Right atrium auricular region (tissue), 2 donors: ENCODE results near the gene SHD. TPM values are rescaled to one million over a fixed set of nuclear protein-coding genes. Genes with fewer than 3 reads are reported as not detected.
A peak's percentile ranks its signal among the peaks of the same experiment; 100 is the strongest.
"Not testable (repeated sequence)": the region's sequence is repeated elsewhere in the genome, so short reads cannot be mapped to it uniquely, and the experiment has no call there.

Experiments used
- DNase-seq: peaks from one replicate; pipeline ENCODE4 v3.0.0-alpha.2; 2019; ENCODE audit warnings: low spot score
- H3K27ac ChIP-seq, 2 donors: fragments of 200-600 bp; sonication (generic); 1 replicate in 1 of 2; 2 replicates in 1 of 2; pipeline ENCODE4 v1.5.1; 2016 to 2019
- H3K27me3 ChIP-seq, 2 donors: fragments of 200-600 bp; sonication (generic); one replicate each; pipeline versions ENCODE4 v1.5.1 to v1.6.0; 2017 to 2019
- H3K36me3 ChIP-seq: fragments of 200-600 bp; sonication (generic); one replicate; pipeline ENCODE4 v1.5.1; 2016
- H3K4me1 ChIP-seq, 2 donors: fragments of 200-600 bp; sonication (generic); one replicate each; pipeline versions ENCODE4 v1.5.1 to v1.6.0; 2017 to 2019
- H3K4me3 ChIP-seq, 2 donors: fragments of 200-600 bp; sonication (generic); 1 replicate in 1 of 2; 2 replicates in 1 of 2; pipeline ENCODE4 v1.5.1; 2017 to 2019; ENCODE audit warnings: mild to moderate bottlenecking in 1 of 2, moderate library complexity in 1 of 2
- H3K9me3 ChIP-seq, 2 donors: fragments of 200-600 bp; sonication (generic); one replicate each; pipeline ENCODE4 v1.5.1; 2019
- CTCF ChIP-seq, 2 donors: fragments of 200-600 bp; sonication (generic); IDR thresholded peaks; one replicate each; pipeline ENCODE4 v1.5.1; 2019; ENCODE audit warnings: antibody characterized with exemption in 2 of 2
- total RNA-seq, 2 donors: library from RNA; depleted of rRNA; stranded (reverse); fragments of >200 nt; gene quantifications; one replicate each; pipeline ENCODE4 v1.1.0, GENCODE V29; 2016

The SHD gene
- total RNA-seq, 2 donors from 2014 or later, result 24.2 to 24.6 TPM

- TF ChIP-seq CTCF (IDR thresholded peaks at IDR 0.05), result no peak
- H3K4me3 ChIP-seq, result no peak overlapping the region
- H3K27me3 ChIP-seq, result no peaks in the 10 kb centered on the region
- H3K27ac ChIP-seq, result no peak overlapping the region
- DNase-seq, result no peak
- no peaks in the 10 kb centered on the region for H3K36me3 ChIP-seq
- no peaks in the 10 kb centered on the region for H3K4me1 ChIP-seq
- H3K9me3 ChIP-seq, result no peaks in the 10 kb centered on the region
These were observed 44.2 kb upstream of the SHD start for GRCh38 chr19:4234862-4235201.

- not testable (repeated sequence) for H3K27ac ChIP-seq, H3K36me3 ChIP-seq, H3K4me1 ChIP-seq, DNase-seq, H3K4me3 ChIP-seq, H3K27me3 ChIP-seq
- peaks cover 0 to 12% of the 10 kb centered on the region in 2 donors for H3K9me3 ChIP-seq
These were observed 41.6 kb upstream of the SHD start for GRCh38 chr19:4237510-4237909.

GRCh38 chr19:4238831-4239230 is 40.2 kb upstream of the SHD start:
- Histone ChIP-seq H3K27me3 (no peaks in the 10 kb centered on the region), H3K9me3 (peaks cover 0 to 12% of the 10 kb centered on the region in 2 donors)
- DNase-seq, result no peak

GRCh38 chr19:4241824-4242430 is 37.1 kb upstream of the SHD start:
- H3K27me3 ChIP-seq, result no peaks in the 10 kb centered on the region
- peaks cover 0 to 12% of the 10 kb centered on the region in 2 donors for H3K9me3 ChIP-seq
- peaks cover 0 to 4% of the 10 kb centered on the region in 2 donors for H3K4me1 ChIP-seq
- H3K4me3 ChIP-seq, result no peak overlapping the region
- no peaks in the 10 kb centered on the region for H3K36me3 ChIP-seq
- DNase-seq, result no peak
- no peak overlapping the region for H3K27ac ChIP-seq
- TF ChIP-seq CTCF (IDR thresholded peaks at IDR 0.05), result no peak

More at GRCh38 chr19:4238831-4239230, 40.2 kb upstream of the SHD start:
- Histone ChIP-seq H3K27ac (no peak overlapping the region), H3K4me1 (no peaks in the 10 kb centered on the region), H3K4me3 (no peak overlapping the region), H3K36me3 (no peaks in the 10 kb centered on the region)
- no peak for TF ChIP-seq CTCF (IDR thresholded peaks at IDR 0.05)

GRCh38 chr19:4245938-4246337 is 33.1 kb upstream of the SHD start:
- Histone ChIP-seq H3K4me1 (peaks cover 0 to 12% of the 10 kb centered on the region in 2 donors), H3K9me3 (peaks cover 0 to 12% of the 10 kb centered on the region in 2 donors), H3K36me3 (peaks cover 19% of the 10 kb centered on the region)
- not testable (repeated sequence) for H3K4me3 ChIP-seq, H3K27ac ChIP-seq, H3K27me3 ChIP-seq, DNase-seq

GRCh38 chr19:4246767-4247593 is 32.1 kb upstream of the SHD start, which contains the start of gene YJU2:
Gene YJU2 (plus strand): TSS chr19:4247080. CDS start chr19:4247147, 67 bp downstream.
- Histone ChIP-seq H3K4me3 (peak within 1 kb of the TSS; percentile 65 to 68), H3K27ac (peak within 1 kb of the TSS; percentile 93 to 94), H3K4me1 (peaks cover 0 to 12% of the 10 kb centered on the region in 2 donors), H3K36me3 (peaks cover 29% of the 10 kb centered on the region), H3K27me3 (no peaks in the 10 kb centered on the region), H3K9me3 (peaks cover 0 to 6% of the 10 kb centered on the region in 2 donors)
- peak; percentile 98 for DNase-seq
- peak in 1 of 2 donors; percentile 44 for TF ChIP-seq CTCF (IDR thresholded peaks at IDR 0.05)
